ENCODE data around the gene BTBD2. TPM values are rescaled to one million over a fixed set of nuclear protein-coding genes. Genes with fewer than 3 reads are reported as not detected.
"Not testable (repeated sequence)": the region's sequence is repeated elsewhere in the genome, so short reads cannot be mapped to it uniquely, and the experiment has no call there.

BTBD2 gene
- polyA plus RNA-seq, 3 donors, result 32.5 to 57.5 (median 47.4) TPM

DNA sequence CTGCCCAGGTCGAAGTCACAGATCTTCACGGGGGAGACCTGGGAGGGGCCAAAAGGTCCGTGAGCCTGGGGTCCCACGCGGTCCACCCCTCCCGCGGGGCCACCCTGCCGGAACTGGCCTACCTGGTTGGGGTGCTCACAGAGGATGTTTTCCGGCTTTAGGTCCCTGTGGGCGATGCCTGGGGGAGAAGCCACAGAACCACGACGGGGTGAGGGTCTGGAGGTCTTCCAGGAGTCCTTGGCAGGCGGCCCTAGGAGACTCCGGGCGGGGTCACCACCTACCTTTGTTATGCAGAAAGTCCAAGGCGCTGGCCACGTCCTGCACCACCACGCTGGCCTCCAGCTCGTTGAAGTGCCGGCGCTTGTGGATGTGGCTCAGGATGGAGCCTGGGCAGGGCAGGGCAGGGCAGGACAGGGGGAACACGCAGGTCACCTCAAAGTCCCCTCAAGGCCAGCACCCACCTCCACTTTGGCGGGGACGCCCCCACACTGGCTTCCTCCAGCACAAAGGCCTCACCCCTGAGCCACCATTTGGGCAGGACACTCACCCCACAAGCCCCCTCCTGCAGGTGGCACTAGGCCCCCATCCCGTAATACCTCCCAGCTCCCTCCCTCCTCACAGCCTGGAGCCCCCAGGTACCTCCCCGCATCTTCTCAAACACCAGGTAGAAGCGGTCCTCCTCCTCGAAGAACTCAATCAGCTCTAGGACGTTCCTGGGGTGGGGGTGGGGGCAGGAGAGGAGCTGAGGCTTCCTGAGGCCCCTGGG lies 27.2 kb upstream of the BTBD2 start:
- no peak overlapping the region for H3K27ac ChIP-seq (ENCODE audit: low read depth, low read length)
- WGBS, 3 donors, result 27 to 39% (median 37%) methylated on average over 27 to 29 of the region's 29 CpGs

DNA sequence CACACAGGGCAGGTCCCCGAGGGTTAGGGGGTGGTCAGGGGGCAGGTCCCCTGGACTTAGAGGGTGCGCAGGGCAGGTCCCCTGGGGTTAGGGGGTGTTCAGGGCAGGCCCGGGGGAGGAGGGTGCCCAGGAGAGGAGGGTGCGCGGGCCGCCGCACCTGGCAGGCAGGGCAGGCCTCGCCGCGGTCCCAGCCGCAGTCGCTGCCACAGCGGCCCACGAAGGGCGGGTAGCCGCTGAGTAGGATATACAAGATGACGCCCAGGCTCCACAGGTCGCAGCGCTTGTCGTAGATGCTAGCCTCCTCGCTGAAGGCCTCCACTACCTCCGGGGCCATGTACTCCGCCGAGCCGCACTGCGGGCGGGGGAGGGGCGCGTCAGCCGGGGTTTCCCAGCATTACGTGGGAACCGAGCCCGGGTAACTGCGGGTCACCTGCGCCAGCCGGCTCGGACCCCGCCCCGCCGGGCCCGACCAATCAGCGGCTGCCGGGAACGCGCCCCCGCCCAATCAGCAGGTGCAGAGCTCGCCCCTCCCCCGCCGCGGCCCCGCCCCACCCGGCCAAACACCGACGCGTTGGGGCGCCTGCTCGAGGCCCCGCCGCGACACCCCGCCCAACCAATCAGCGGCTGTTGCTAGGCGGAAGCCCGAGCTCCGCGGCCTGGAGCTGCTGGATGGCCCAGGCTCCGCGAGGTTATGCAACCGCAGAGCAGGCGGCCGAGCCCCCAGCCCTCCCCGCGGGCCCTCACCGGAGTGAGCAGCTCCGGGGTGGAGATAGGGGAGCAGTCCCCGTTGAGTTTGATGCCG lies 26.4 kb upstream of the BTBD2 start:
- no peak overlapping the region for H3K27ac ChIP-seq (ENCODE audit: low read depth, low read length)
- WGBS, 3 donors, result 8 to 27% (median 23%) methylated on average over 67 to 77 of the region's 77 CpGs

DNA sequence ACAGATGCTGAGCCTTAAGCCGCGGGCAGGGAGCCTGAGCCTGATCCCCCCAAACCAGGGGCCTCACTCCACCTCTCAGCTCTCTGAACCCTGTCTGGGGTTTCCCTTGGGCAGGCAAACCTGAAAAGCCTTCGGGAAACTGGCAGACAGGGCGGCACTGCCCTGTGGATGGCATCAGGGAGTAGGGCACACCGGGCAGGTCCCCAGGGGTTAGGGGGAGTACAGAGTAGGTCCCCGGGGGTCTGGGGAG lies 25.8 kb upstream of the BTBD2 start:
- 50 to 79% (median 78%) methylated on average over 6 of the region's 6 CpGs for WGBS, 3 donors
- H3K27ac ChIP-seq (ENCODE audit: low read depth, low read length), result no peak overlapping the region

DNA sequence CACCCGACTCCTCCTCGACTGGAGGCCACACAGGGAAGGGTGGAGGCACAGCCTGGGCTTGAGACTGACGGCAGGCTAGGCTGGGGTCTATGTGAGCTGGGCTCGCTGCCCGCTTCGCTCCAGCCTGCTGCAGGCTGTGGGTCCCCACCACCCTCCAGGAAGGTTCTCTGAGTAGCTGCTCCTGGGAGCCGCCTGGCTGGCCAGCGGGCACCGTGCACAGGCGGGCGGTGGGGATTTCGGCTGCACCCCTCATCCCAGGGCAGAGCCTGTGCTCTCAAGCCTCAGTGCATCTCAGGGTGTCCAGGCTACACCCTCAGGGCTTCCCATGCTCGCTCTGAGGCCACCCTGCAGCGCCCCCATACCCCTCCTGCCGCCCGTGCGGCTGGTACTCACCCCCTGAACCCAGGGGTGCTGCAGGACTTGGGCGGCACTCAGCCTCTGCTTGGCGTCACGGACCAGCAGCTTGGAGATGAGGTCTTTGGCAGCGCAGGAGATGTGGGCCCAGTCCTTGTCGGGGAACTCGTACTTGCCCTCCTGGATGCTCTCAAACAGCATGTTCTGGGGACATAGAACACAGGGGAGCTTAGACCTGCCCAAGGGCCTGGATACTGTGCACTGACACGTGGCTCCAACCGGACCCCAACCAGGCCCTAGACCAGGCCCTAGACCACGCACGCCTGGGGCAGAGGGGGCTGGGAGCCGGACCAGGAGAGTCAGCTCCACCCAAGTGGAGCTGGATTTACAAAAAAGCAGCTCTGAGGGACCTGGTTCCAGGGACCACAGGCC lies 25.3 kb upstream of the BTBD2 start:
- H3K27ac ChIP-seq (ENCODE audit: low read depth, low read length), result no peak overlapping the region
- 88 to 92% (median 89%) methylated on average over 28 of the region's 28 CpGs for WGBS, 3 donors

DNA sequence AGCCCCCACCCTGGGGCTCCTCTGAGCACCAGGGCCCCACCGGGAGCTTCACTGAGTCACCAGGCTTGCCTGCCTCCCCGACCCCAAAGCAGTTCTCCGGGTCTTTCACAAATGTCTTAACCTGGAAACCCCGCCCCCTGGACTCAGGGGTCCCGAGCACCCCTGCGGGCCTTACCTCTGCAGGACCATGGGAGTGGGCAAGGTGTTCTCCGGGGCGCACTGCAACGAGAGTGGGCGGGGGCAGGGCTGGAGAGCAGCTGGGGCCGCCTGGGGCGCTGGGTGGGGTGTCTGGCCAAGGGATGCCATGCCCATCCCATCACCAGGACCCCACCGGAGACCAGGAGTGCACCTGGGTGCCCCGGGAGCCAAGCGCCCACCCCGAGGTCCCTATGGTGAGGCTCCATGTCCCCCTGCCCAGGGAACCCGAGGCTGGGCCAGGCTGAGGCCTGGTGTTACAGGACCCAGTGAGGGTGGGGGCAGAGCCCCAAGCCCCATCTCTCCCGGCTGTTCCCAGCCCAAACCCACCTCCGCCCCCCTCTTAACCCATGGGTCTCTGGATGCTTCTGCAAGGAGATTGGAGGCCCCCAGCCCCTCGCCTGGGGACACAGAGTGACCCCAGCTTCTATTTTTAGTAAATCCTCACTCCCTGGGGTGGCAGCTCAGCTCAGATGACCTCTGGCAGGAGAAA lies 24.6 kb upstream of the BTBD2 start:
- 84 to 87% (median 86%) methylated on average over 17 to 20 of the region's 20 CpGs for WGBS, 3 donors
- no peak overlapping the region for H3K27ac ChIP-seq (ENCODE audit: low read depth, low read length)

DNA sequence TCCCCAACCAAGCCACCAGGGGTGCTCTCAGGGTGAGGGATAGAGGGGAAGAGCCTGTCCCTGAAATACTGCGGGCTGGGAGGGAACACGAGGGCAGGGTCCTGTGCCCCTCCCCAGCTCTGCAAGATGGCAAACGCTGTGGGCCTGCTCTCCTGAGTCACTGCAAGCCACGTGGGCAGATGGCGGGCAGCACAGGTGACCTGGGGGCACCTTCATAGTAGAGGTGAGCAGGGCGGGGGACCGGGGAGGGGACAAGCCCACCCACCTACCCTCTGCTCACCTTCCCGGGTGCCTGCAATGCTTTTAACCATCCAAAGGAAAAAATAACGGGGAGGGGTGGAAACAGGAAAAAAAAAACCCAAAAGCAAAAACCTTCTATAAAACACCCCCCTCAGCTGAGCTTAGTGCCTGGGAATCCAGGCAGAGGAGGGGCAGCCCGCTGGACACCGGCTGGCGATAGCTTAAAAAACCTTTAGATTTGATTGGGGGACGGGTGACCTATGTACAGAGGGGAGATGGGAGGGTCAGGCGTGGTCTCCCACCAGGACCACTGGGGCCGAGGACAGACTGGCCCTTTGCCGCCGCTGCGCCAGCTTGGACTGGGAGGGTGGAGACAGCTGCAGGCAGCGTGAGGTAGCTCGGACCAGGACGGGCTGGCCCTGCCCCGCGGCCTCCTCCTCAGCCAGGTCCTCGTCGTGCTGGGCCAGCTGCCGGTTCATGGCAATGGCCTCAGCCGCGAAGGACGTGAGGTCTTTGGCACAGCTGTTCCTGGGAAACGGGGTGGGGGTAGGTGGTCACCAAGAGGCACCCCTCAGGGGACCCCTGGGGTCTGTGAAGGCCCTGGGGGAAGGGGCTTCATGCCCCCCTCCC lies 23.8 kb upstream of the BTBD2 start:
- WGBS, 3 donors, result 81 to 86% (median 82%) methylated on average over 30 of the region's 30 CpGs

DNA sequence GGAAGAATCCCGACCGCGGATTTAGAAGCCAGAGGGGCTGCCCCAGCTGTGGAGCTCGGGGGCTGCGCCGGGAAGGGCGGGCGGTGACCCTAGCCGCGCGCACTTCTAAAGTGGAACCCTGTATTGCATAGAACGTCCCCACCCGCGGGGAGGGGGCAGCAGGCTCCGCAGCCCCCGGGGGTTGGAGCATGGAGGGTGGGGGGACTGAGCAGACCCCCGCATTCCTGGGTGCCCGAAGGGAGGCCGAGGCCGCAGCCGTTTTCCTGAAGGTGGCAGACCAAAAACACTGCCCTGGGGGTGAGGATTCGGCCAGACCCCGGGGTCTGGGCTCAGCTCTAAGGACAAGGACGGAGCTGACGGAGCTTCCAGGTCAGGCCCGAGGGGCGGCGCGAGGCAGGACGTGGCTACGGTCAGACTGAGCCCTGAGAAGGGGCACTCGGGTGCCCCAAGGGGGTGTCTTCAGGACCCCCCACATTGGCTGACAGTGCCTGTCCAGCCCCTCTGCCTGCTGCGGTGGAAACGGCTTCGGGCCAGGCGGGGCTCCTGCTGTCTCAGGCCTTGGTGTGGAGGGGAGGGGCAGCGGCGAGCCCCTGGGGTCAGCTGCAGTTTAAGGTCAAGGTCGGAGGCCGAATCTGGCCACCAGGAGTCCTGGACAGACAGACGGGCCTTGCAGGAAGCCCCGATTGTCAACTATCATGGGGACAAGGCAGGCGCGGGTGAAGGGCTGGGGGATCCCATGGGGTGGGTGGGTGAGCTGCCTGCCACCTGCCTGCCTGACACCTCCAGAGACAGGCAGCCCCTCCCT lies 23.0 kb upstream of the BTBD2 start:
- no peak overlapping the region for H3K27ac ChIP-seq (ENCODE audit: low read depth, low read length)
- WGBS, 3 donors, result 87 to 89% (median 88%) methylated on average over 44 of the region's 44 CpGs

More for the DNA sequence above, 23.8 kb upstream of the BTBD2 start:
- H3K27ac ChIP-seq (ENCODE audit: low read depth, low read length), result no peak overlapping the region

DNA sequence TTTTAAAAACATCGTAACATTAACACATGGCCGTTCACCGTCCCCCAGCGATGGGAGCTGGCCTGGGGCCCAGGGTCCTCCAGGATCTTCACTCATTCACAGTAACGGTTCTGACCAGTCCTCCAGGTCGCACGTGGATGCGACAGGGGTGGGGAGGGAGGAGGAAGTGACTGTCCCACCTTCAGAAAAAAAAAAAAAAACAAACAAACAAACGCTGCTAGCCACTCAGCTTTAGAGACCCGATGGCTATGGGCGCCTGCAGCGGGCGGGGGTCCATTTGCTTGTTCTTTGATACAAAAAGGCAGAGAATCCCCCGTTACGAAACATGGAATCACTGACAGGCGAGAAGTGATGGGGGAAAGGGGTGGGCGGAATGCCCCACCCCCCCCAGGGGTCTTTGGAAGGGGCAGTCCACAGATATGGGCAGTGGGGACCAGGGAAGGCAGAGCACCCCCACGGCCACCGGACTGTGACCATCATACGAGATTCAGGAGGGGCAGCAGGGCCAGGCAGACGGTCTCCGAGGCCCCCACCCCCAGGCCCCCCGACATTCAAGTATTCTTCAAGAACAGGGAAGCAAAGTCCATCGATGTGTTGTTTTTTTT lies 22.2 kb upstream of the BTBD2 start:
- H3K27ac ChIP-seq (ENCODE audit: low read depth, low read length), result no peak overlapping the region
- 74 to 80% (median 77%) methylated on average over 24 of the region's 24 CpGs for WGBS, 3 donors

DNA sequence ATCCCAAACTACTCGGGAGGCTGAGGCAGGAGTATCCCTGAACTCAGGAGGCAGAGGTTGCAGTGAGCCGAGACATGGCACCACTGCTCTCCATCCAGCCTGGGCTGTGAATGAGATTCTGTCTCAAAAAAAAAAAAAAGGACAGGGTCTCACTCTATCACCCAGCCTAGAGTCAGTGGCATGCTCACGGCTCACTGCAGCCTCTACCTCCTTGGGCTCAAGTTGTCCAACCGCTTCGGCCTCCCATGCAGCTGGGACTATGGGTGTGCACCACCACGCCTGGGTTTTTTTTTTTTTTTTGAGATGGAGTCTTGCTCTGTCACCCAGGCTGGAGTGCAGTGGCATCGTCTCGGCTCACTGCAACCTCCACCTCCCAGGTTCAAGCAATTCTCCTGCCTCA lies 20.9 kb upstream of the BTBD2 start:
- no peak overlapping the region for H3K27ac ChIP-seq (ENCODE audit: low read depth, low read length)
- WGBS, 3 donors, result 91 to 94% (median 93%) methylated on average over 8 of the region's 8 CpGs

DNA sequence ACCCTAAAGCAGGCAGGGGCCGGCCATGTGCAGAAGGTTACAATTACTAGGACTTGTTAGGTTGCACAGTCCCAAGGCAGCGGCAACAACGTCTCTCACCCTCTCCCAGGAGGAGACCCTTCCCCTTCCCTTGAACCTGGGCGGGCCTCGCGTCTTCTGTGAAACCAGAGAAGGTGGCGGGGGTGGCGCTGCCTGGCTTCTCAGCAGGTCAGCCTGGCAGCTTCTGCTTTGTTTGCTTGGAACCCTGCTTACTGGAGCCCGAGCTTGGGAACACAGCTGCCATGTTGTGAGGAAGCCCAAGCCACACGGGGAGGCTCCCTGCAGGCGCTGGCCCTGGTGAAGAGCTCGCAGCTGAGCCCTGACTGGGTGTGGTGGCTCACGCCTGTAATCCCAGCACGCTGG lies 20.1 kb upstream of the BTBD2 start:
- WGBS, 3 donors, result 71 to 90% (median 79%) methylated on average over 12 to 14 of the region's 14 CpGs
- H3K27ac ChIP-seq (ENCODE audit: low read depth, low read length), result no peak overlapping the region

DNA sequence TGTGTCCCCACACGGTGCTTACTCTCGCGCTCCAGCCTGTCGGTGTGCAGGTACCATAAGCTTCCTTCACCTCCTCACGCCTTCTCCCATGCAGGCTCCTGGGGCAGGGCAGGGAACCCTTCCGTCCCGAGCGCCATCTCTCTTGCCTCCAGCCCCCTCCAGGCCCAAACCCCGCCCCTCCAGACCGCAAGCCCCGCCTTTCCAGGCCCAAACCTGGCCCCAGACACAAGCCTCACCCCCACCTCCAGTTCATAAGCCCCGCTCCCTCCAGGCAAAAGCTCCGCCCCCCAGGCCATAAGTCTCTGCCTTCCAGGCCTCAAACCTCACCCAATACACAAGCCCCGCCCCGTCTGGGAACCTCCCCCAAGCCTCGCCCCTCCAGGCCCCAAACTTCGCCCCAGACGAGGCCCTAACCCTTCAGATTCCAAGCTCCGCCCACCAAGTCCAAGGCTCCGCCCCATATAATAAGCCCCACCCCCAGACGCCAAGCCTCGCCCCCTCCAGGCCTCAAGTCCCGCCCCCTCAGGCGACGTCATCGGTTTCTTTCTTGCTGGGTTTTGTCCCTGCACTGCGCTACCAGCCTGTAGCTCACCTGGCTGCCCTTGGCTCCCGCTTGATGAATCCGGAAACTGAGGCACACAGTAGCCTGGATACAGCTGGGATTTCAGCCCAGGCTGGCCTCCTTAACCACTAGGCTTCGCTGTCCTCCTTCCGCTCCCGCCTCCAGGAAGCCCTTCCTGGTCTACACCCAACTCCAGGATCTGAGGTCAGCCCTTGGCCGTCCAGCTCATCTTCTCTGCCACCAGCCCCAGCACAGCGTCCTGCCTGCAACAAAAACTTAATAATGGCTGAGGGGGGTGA lies 19.4 kb upstream of the BTBD2 start:
- no peak overlapping the region for H3K27ac ChIP-seq (ENCODE audit: low read depth, low read length)
- WGBS, 3 donors, result 38 to 50% (median 43%) methylated on average over 32 to 34 of the region's 34 CpGs

DNA sequence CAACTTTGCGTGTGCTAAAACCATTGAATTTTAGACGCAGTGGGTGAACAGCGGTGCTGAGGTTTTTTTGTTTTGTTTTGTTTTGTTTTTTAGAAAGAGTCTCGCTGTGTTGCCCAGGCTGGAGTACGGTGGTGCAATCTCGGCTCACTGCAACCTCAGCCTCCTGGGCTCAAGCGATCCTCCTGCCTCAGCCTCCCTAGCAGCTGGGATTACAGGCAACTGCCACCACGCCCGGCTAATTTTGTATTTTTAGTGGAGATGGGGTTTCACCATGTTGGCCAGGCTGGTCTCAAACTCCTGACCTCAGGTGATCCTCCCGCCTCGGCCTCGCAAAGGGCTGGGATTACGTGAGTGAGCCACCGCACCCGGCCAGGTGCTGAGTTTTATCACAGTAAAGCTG lies 18.7 kb upstream of the BTBD2 start:
- H3K27ac ChIP-seq (ENCODE audit: low read depth, low read length), result not testable (repeated sequence)
- 84 to 95% (median 87%) methylated on average over 15 of the region's 15 CpGs for WGBS, 3 donors

DNA sequence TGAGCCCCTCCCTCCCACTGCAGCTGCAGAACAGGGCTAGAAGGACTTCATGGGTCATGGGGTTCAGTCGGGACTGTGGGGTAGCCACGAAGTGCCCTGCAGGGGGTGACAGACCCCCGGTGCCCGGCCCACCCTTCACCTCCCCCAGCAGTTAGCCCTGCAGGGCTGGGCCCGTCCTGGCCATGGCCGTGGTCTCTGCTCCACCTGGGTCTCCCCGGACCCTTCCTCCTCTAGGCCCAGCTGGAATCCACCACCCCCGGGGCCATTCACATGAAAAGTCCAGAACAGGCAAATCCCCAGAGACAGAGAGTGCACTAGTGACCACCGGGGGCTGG lies 18.3 kb upstream of the BTBD2 start:
- 62 to 74% (median 66%) methylated on average over 9 of the region's 9 CpGs for WGBS, 3 donors
- no peak overlapping the region for H3K27ac ChIP-seq (ENCODE audit: low read depth, low read length)

DNA sequence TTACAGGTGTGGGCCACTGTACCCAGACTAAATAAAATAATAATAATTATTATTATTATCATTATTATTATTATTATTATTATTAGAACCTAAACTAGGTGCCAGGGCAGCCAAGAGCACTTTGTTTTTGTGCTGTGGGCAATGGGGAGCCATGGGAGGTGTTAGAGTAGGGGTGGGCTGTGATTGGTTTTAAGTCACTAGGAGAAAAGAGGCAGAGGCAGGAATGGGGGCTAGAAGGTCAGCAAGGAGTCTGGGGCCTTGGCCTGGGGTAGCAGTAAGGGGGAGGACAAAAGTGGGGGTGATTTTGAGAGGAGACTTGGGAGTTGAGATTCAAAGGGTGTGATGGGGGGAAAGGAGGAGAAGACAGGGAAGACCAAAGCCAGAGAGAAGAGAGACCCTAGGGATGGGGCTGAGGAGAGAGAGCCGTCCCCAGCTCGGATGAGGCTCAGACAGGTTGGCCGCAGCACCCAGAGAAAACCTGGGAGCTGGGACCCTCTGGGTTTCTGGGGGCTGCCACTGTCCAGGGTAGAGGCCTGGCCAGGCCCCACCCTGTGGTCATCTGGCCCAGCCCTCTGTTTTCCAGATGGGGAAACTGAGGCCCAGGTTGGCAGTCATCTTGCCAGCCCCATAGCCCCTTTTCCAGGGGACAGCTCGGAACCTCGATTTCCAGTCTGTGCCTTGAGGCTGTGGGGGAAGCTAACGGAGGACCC lies 17.8 kb upstream of the BTBD2 start:
- WGBS, 3 donors, result 89 to 94% (median 94%) methylated on average over 6 of the region's 6 CpGs

DNA sequence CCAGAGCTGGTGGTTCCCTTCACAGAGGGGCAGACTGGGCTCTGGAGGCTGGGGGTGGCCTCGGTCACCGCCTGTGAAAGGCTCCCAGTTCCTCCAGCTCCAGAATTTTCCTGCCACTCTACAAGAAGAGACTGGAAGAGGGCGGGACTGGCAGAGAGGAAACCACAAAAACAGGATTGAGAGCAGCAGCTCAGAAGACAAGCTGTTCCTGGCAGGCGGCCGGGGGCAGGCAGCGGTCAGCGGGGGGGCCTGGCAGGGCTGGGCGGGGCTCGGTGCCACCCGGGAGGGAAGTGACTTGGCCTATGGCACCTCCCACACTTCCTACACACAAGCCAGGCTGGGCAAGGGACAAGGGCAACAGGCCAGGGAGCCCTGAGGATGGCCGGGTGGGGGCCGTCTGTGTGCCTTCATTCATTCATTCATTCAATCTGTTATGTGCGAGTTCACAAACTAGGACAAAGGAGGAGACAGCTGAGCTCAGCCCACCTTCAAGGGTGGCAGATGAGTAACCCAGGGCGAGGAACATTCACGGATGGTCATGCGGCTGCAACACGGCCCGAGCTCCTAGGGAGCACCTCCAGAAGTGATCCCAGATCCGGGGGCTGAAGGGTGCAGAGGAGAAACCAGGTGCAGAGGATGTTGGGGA lies 16.9 kb upstream of the BTBD2 start:
- WGBS, 3 donors, result 5 to 8% (median 6%) methylated on average over 19 of the region's 19 CpGs
- H3K27ac ChIP-seq (ENCODE audit: low read depth, low read length), result peak overlapping the region; percentile 62

More for the DNA sequence above, 17.8 kb upstream of the BTBD2 start:
- H3K27ac ChIP-seq (ENCODE audit: low read depth, low read length), result no peak overlapping the region
